Measurements from ENCODE around the gene TBATA. TPM values are rescaled to one million over a fixed set of nuclear protein-coding genes. Genes with fewer than 3 reads are reported as not detected.

Gene TBATA
- total RNA-seq, 5 donors from 2014 or later (not counting 1 experiment from before 2014, with no cell fraction given), result not detected

GRCh38 chr10:70730955-70731354 is 54.2 kb downstream of the TBATA start:
- Histone ChIP-seq H3K9me3 (no peaks in the 10 kb centered on the region), H3K27me3 (replicated peaks in 1 of 2; ENCODE audit: control insufficient read depth in 2 of 2, extremely low read depth in 1 of 2, insufficient read depth in 2 of 2, low read length in 1 of 2) (no peaks in the 10 kb centered on the region), H3K4me3 (ENCODE audit: control insufficient read depth in 1 of 2, extremely low read depth in 1 of 2, low read length in 1 of 2) (no peak overlapping the region), H3K36me3 (ENCODE audit: control insufficient read depth in 2 of 2, extremely low read depth in 1 of 2, insufficient read depth in 1 of 2, low read length in 1 of 2) (no peaks in the 10 kb centered on the region), H3K4me1 (ENCODE audit: control insufficient read depth in 1 of 2, extremely low read depth in 1 of 2, insufficient read depth in 2 of 2, low read length in 2 of 2) (no peaks in the 10 kb centered on the region), H3K27ac (ENCODE audit: low read length) (no peak overlapping the region)
- ATAC-seq (replicated peaks in 1 of 4) (no peak), DNase-seq (no peak)
- CTCF ChIA-PET, result no interaction called here
- H3K27me3 Mint-ChIP-seq, result no peaks in the 10 kb centered on the region
- H3K36me3 Mint-ChIP-seq, result no peaks in the 10 kb centered on the region
- H3K27ac Mint-ChIP-seq, result no peak overlapping the region
- H3K9me3 Mint-ChIP-seq, result no peaks in the 10 kb centered on the region
- H3K4me3 Mint-ChIP-seq, result no peak overlapping the region
- H3K4me1 Mint-ChIP-seq, result no peaks in the 10 kb centered on the region
- POLR2A ChIA-PET, result no interaction called here
- 60% methylated on average over 2 of the region's 2 CpGs for WGBS (ENCODE audit: insufficient coverage)

- CTCF ChIA-PET, result no interaction called here
- no peak overlapping the region for H3K4me3 ChIP-seq (ENCODE audit: control insufficient read depth in 1 of 2, extremely low read depth in 1 of 2, low read length in 1 of 2)
- WGBS (ENCODE audit: insufficient coverage), result 91% methylated on average over 16 of the region's 16 CpGs
Observed at GRCh38 chr10:70729763-70730357, 55.3 kb downstream of the TBATA start.

DNA sequence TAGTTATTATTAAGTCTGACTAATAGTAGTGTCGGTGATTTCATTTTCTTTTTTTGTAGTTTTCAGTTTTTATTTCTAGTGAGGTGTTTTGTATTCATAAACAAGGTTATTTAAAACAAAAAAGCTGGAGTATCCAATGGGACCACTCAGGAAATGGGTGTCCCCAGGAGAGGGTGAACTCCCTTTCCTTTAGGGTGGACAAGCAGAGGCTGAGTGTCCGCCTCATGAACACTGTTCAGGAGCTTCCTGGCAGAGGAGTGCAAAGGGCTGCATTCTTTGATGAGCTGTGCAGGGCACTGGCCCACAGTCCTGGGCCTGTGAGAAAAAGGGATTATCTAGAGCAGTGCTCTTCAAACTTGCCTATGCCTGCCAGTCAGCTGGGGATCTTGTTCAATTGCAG is 56.8 kb downstream of the TBATA start:
- Histone ChIP-seq H3K27ac (ENCODE audit: low read length) (no peak overlapping the region), H3K4me1 (ENCODE audit: control insufficient read depth in 1 of 2, extremely low read depth in 1 of 2, insufficient read depth in 2 of 2, low read length in 2 of 2) (no peaks in the 10 kb centered on the region), H3K27me3 (replicated peaks in 1 of 2; ENCODE audit: control insufficient read depth in 2 of 2, extremely low read depth in 1 of 2, insufficient read depth in 2 of 2, low read length in 1 of 2) (no peaks in the 10 kb centered on the region), H3K36me3 (ENCODE audit: control insufficient read depth in 2 of 2, extremely low read depth in 1 of 2, insufficient read depth in 1 of 2, low read length in 1 of 2) (no peaks in the 10 kb centered on the region), H3K4me3 (ENCODE audit: control insufficient read depth in 1 of 2, extremely low read depth in 1 of 2, low read length in 1 of 2) (no peak overlapping the region), H3K9me3 (no peaks in the 10 kb centered on the region)
- ATAC-seq (replicated peaks in 1 of 4) (no peak), DNase-seq (no peak)
- no peaks in the 10 kb centered on the region for H3K9me3 Mint-ChIP-seq
- H3K4me1 Mint-ChIP-seq, result no peaks in the 10 kb centered on the region
- WGBS (ENCODE audit: insufficient coverage), result 100% methylated on average over 1 of the region's 2 CpGs
- H3K27ac Mint-ChIP-seq, result no peak overlapping the region
- H3K4me3 Mint-ChIP-seq, result no peak overlapping the region
- no peaks in the 10 kb centered on the region for H3K36me3 Mint-ChIP-seq
- ChIA-PET POLR2A (no interaction called here), CTCF (no interaction called here)
- peaks cover 0 to 2% of the 10 kb centered on the region in 2 donors for H3K27me3 Mint-ChIP-seq

More at GRCh38 chr10:70729763-70730357, 55.3 kb downstream of the TBATA start:
- peaks cover 0 to 2% of the 10 kb centered on the region in 2 donors for H3K27me3 Mint-ChIP-seq
- H3K27ac Mint-ChIP-seq, result no peak overlapping the region
- no peaks in the 10 kb centered on the region for H3K4me1 ChIP-seq (ENCODE audit: control insufficient read depth in 1 of 2, extremely low read depth in 1 of 2, insufficient read depth in 2 of 2, low read length in 2 of 2)
- no peaks in the 10 kb centered on the region for H3K4me1 Mint-ChIP-seq
- DNase-seq (no peak), ATAC-seq (replicated peaks in 1 of 4) (no peak)
- H3K4me3 Mint-ChIP-seq, result no peak overlapping the region
- no peaks in the 10 kb centered on the region for H3K27me3 ChIP-seq (replicated peaks in 1 of 2; ENCODE audit: control insufficient read depth in 2 of 2, extremely low read depth in 1 of 2, insufficient read depth in 2 of 2, low read length in 1 of 2)
- POLR2A ChIA-PET, result no interaction called here
- no peak overlapping the region for H3K27ac ChIP-seq (ENCODE audit: low read length)
- H3K36me3 Mint-ChIP-seq, result no peaks in the 10 kb centered on the region
- no peaks in the 10 kb centered on the region for H3K36me3 ChIP-seq (ENCODE audit: control insufficient read depth in 2 of 2, extremely low read depth in 1 of 2, insufficient read depth in 1 of 2, low read length in 1 of 2)
- H3K9me3 ChIP-seq, result no peaks in the 10 kb centered on the region
- no peaks in the 10 kb centered on the region for H3K9me3 Mint-ChIP-seq

DNA sequence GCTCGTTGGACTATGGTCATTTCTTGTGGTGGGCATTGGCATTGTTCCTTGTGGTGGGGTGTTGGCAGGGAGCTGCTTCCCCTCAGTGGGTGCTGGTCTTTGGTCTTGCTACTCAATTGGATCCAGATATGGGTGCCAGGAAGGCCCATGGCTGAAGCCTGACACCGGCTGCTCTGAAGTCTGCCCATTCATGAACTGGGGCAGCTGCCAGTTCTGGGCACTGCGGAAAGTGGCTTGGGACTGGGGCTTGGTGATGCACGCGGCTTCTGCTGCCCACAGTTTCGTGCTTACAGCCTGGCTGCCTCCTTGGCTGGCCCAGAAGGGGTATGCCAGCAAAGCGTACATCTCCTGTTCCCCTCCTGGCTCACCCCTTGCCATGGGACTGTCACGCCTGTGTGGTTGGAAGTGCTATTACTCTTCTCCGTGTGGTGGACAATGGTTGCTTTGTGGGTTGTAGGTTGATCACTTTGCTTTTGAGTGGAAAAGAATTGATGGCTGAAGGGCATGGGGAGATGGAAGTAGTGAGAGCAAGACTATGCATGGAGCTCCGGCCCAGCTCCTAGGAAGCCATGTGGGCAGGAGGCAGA is 58.2 kb downstream of the TBATA start:
- Histone ChIP-seq H3K27me3 (replicated peaks in 1 of 2; ENCODE audit: control insufficient read depth in 2 of 2, extremely low read depth in 1 of 2, insufficient read depth in 2 of 2, low read length in 1 of 2) (no peaks in the 10 kb centered on the region), H3K36me3 (ENCODE audit: control insufficient read depth in 2 of 2, extremely low read depth in 1 of 2, insufficient read depth in 1 of 2, low read length in 1 of 2) (no peaks in the 10 kb centered on the region), H3K27ac (ENCODE audit: low read length) (no peak overlapping the region), H3K9me3 (no peaks in the 10 kb centered on the region), H3K4me3 (ENCODE audit: control insufficient read depth in 1 of 2, extremely low read depth in 1 of 2, low read length in 1 of 2) (no peak overlapping the region), H3K4me1 (ENCODE audit: control insufficient read depth in 1 of 2, extremely low read depth in 1 of 2, insufficient read depth in 2 of 2, low read length in 2 of 2) (no peaks in the 10 kb centered on the region)
- Mint-ChIP-seq H3K9me3 (no peaks in the 10 kb centered on the region), H3K36me3 (no peaks in the 10 kb centered on the region), H3K4me3 (no peak overlapping the region), H3K4me1 (no peaks in the 10 kb centered on the region), H3K27ac (no peak overlapping the region), H3K27me3 (peaks cover 0 to 2% of the 10 kb centered on the region in 2 donors)
- ChIA-PET POLR2A (no interaction called here), CTCF (no interaction called here)
- 82% methylated on average over 9 of the region's 10 CpGs for WGBS (ENCODE audit: insufficient coverage)
- no peak for DNase-seq
- ATAC-seq (replicated peaks in 1 of 4), result no peak

DNA sequence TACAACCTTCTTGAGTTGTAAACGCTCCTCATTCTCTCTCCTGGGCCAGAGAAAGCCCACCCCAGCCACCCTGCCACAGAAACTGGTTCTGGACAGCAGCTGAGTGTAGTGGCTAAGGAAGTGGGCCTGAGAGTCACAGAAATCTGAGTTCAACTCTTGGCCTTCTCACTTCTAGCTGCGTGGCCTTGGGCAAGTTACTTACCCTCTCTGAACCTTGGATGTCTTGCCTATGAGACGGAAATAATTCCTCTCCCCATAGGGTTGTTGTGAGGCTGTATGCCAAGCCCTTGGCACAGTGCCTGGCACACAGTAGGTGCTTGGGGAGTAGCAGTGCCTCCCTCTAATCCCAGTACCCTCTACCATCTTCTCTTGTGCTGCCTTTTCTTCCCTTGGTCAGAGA is 61.4 kb downstream of the TBATA start:
- no peaks in the 10 kb centered on the region for H3K27me3 ChIP-seq (replicated peaks in 1 of 2; ENCODE audit: control insufficient read depth in 2 of 2, extremely low read depth in 1 of 2, insufficient read depth in 2 of 2, low read length in 1 of 2)
- no peaks in the 10 kb centered on the region for H3K4me1 ChIP-seq (ENCODE audit: control insufficient read depth in 1 of 2, extremely low read depth in 1 of 2, insufficient read depth in 2 of 2, low read length in 2 of 2)
- peaks cover 0 to 2% of the 10 kb centered on the region in 2 donors for H3K27me3 Mint-ChIP-seq
- DNase-seq (no peak), ATAC-seq (replicated peaks in 1 of 4) (no peak)
- ChIA-PET POLR2A (no interaction called here), CTCF (interaction anchor here in 1 of 2 donors (0.7 kb wide), 1 partner anchor 15 kb away, joined by 7 read pairs; no protein-coding TSS in a partner anchor)
- H3K4me3 ChIP-seq (ENCODE audit: control insufficient read depth in 1 of 2, extremely low read depth in 1 of 2, low read length in 1 of 2), result no peak overlapping the region
- H3K27ac Mint-ChIP-seq, result no peak overlapping the region
- no peaks in the 10 kb centered on the region for H3K9me3 ChIP-seq
- WGBS (ENCODE audit: insufficient coverage), result no CpG with 5 or more reads among the region's 3 CpGs
- no peaks in the 10 kb centered on the region for H3K36me3 Mint-ChIP-seq
- no peak overlapping the region for H3K27ac ChIP-seq (ENCODE audit: low read length)
- no peaks in the 10 kb centered on the region for H3K4me1 Mint-ChIP-seq
- H3K9me3 Mint-ChIP-seq, result no peaks in the 10 kb centered on the region
- H3K4me3 Mint-ChIP-seq, result no peak overlapping the region
- H3K36me3 ChIP-seq (ENCODE audit: control insufficient read depth in 2 of 2, extremely low read depth in 1 of 2, insufficient read depth in 1 of 2, low read length in 1 of 2), result no peaks in the 10 kb centered on the region

DNA sequence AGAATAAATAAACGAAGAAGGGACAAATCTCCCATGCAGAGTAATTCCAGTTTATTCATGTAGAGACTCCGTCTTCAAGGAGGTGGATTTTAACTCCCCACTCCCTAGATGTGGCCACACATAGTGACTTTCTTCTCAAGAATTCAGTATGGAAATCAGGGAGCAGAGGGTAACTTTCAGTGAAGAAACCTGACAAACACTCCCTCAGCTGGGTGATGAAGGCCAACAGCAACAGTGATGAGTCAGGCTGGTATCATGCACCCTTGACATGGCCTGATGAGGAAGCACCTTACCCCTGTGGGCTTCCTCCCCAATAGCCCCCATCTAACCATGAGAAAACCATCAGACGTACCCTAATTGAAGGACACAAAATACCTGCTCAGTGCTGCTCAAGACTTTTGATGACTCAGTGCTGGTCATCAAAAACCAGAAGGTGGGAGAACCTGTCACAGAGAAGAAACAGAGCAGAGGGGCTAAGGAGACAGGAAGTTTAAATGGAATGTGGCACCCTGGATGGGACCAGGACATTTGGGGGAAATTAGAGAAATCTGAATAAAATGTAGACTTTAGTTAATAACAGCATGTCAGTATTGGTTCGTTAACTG is 62.3 kb downstream of the TBATA start:
- H3K4me1 Mint-ChIP-seq, result no peaks in the 10 kb centered on the region
- H3K9me3 Mint-ChIP-seq, result no peaks in the 10 kb centered on the region
- Histone ChIP-seq H3K4me3 (ENCODE audit: control insufficient read depth in 1 of 2, extremely low read depth in 1 of 2, low read length in 1 of 2) (no peak overlapping the region), H3K27ac (ENCODE audit: low read length) (no peak overlapping the region), H3K36me3 (ENCODE audit: control insufficient read depth in 2 of 2, extremely low read depth in 1 of 2, insufficient read depth in 1 of 2, low read length in 1 of 2) (no peaks in the 10 kb centered on the region), H3K4me1 (ENCODE audit: control insufficient read depth in 1 of 2, extremely low read depth in 1 of 2, insufficient read depth in 2 of 2, low read length in 2 of 2) (no peaks in the 10 kb centered on the region), H3K27me3 (replicated peaks in 1 of 2; ENCODE audit: control insufficient read depth in 2 of 2, extremely low read depth in 1 of 2, insufficient read depth in 2 of 2, low read length in 1 of 2) (no peaks in the 10 kb centered on the region), H3K9me3 (no peaks in the 10 kb centered on the region)
- ChIA-PET CTCF (no interaction called here), POLR2A (no interaction called here)
- no CpG with 5 or more reads among the region's 4 CpGs for WGBS (ENCODE audit: insufficient coverage)
- ATAC-seq (replicated peaks in 1 of 4) (no peak), DNase-seq (no peak)
- H3K27ac Mint-ChIP-seq, result no peak overlapping the region
- peaks cover 0 to 2% of the 10 kb centered on the region in 2 donors for H3K27me3 Mint-ChIP-seq
- H3K4me3 Mint-ChIP-seq, result no peak overlapping the region
- H3K36me3 Mint-ChIP-seq, result no peaks in the 10 kb centered on the region

Data from T-cell (primary cell).